HEK293T (cell line): ENCODE data around the gene RABL2B.

ENCODE experiments used
- ARNT ChIP-seq: fragments of 450-650 bp; IDR thresholded peaks from 2 replicates; pipeline ENCODE4 v1.6.1; 2017; ENCODE audit warnings: mild to moderate bottlenecking
- BHLHE40 ChIP-seq: fragments of 450-650 bp; IDR thresholded peaks from 2 replicates; pipeline ENCODE4 v1.6.1; 2016; ENCODE audit warnings: mild to moderate bottlenecking, moderate library complexity, borderline replicate concordance
- CTBP1 ChIP-seq: fragments of 450-650 bp; IDR thresholded peaks from 2 replicates; pipeline ENCODE4 v1.6.1; 2016; ENCODE audit warnings: borderline replicate concordance
- ELF4 ChIP-seq: fragments of 450-650 bp; IDR thresholded peaks from 2 replicates; pipeline ENCODE4 v1.6.1; 2017; ENCODE audit warnings: antibody characterized with exemption
- FOXA1 ChIP-seq: fragments of 450-650 bp; IDR thresholded peaks from 2 replicates; pipeline ENCODE4 v1.6.1; 2016; ENCODE audit warnings: mild to moderate bottlenecking
- FOXK2 ChIP-seq: fragments of 450-650 bp; IDR thresholded peaks from 2 replicates; pipeline ENCODE4 v1.6.1; 2016; ENCODE audit warnings: mild to moderate bottlenecking
- HDGF ChIP-seq: fragments of 450-650 bp; IDR thresholded peaks from 2 replicates; pipeline ENCODE4 v1.6.1; 2017; ENCODE audit warnings: antibody characterized with exemption, borderline replicate concordance
- L3MBTL2 ChIP-seq: fragments of 450-650 bp; conservative IDR thresholded peaks from 2 replicates; pipeline ENCODE4 v1.6.1; 2016; ENCODE audit warnings: mild to moderate bottlenecking
- SP1 ChIP-seq: fragments of 450-650 bp; IDR thresholded peaks from 2 replicates; pipeline ENCODE4 v1.6.1; 2017
- SUZ12 ChIP-seq: fragments of 450-650 bp; IDR thresholded peaks from 2 replicates; pipeline ENCODE4 v1.6.1; 2016; ENCODE audit warnings: mild to moderate bottlenecking
- TARDBP ChIP-seq: fragments of 450-650 bp; IDR thresholded peaks from 2 replicates; pipeline ENCODE4 v1.6.1; 2016
- ZNF384 ChIP-seq: fragments of 450-650 bp; IDR thresholded peaks from 2 replicates; pipeline ENCODE4 v1.6.1; 2016
- TF ChIP-seq, protein P1 (sequence below): fragments of 450-650 bp; IDR thresholded peaks from 2 replicates; pipeline ENCODE4 v1.6.1; 2016

DNA sequence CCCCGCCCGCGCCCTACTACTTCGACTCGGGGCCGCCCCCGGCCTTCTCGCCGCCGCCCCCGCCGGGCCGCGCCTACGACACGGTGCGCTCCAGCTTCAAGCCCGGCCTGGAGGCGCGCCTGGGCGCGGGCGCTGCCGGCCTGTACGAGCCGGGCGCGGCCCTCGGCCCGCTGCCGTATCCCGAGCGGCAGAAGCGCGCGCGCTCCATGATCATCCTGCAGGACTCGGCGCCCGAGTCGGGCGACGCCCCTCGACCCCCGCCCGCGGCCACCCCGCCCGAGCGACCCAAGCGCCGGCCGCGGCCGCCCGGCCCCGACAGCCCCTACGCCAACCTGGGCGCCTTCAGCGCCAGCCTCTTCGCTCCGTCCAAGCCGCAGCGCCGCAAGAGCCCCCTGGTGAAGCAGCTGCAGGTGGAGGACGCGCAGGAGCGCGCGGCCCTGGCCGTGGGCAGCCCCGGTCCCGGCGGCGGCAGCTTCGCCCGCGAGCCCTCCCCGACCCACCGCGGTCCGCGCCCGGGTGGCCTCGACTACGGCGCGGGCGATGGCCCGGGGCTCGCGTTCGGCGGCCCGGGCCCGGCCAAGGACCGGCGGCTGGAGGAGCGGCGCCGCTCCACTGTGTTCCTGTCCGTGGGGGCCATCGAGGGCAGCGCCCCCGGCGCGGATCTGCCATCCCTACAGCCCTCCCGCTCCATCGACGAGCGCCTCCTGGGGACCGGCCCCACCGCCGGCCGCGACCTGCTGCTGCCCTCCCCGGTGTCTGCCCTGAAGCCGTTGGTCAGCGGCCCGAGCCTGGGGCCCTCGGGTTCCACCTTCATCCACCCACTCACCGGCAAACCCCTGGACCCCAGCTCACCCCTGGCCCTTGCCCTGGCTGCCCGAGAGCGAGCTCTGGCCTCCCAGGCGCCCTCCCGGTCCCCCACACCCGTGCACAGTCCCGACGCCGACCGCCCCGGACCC is 62.9 kb downstream of the RABL2B start:
- no peak for TF ChIP-seq ELF4
- TF ChIP-seq FOXA1 = no peak
- TF ChIP-seq ZNF384 = no peak
- TF ChIP-seq CTBP1 = no peak
- TF ChIP-seq ARNT = no peak
- no peak for TF ChIP-seq FOXK2
- TF ChIP-seq L3MBTL2 = no peak
- TF ChIP-seq, protein P1, sequence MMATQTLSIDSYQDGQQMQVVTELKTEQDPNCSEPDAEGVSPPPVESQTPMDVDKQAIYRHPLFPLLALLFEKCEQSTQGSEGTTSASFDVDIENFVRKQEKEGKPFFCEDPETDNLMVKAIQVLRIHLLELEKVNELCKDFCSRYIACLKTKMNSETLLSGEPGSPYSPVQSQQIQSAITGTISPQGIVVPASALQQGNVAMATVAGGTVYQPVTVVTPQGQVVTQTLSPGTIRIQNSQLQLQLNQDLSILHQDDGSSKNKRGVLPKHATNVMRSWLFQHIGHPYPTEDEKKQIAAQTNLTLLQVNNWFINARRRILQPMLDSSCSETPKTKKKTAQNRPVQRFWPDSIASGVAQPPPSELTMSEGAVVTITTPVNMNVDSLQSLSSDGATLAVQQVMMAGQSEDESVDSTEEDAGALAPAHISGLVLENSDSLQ = no peak
- no peak for TF ChIP-seq TARDBP
- no peak for TF ChIP-seq SP1
- TF ChIP-seq HDGF = no peak
- TF ChIP-seq BHLHE40 = no peak
- TF ChIP-seq SUZ12 = no peak
